ENCODE data around the gene DCD. TPM values are rescaled to one million over a fixed set of nuclear protein-coding genes. Genes with fewer than 3 reads are reported as not detected.

DCD gene, protein sequence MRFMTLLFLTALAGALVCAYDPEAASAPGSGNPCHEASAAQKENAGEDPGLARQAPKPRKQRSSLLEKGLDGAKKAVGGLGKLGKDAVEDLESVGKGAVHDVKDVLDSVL
- total RNA-seq (not detected), polyA plus RNA-seq (not detected), total RNA-seq (not detected)

GRCh38 chr12:54648265-54648664, at the start of gene DCD:
Gene DCD, minus strand, starts transcription at chr12:54648365. Its CDS starts 62 bp downstream, at chr12:54648303.
- POLR2A ChIA-PET = no interaction called here
- no peak for ATAC-seq
- Histone ChIP-seq H3K27me3 (ENCODE audit: control insufficient read depth in 2 of 2, insufficient read depth in 2 of 2, low read length in 2 of 2) (peaks cover 0 to 4% of the 10 kb centered on the region in 2 donors), H3K9me3 (ENCODE audit: control insufficient read depth in 2 of 3, low read length in 3 of 3) (no peaks in the 10 kb centered on the region), H3K36me3 (ENCODE audit: control insufficient read depth in 2 of 3, insufficient read depth in 3 of 3, low read length in 3 of 3) (no peaks in the 10 kb centered on the region), H3K4me1 (ENCODE audit: control insufficient read depth in 2 of 2, insufficient read depth in 2 of 2, low read length in 2 of 2) (no peaks in the 10 kb centered on the region), H3K27ac (ENCODE audit: low read depth, low read length) (no peak within 1 kb of the TSS), H3K4me3 (ENCODE audit: low read length) (no peak within 1 kb of the TSS)
- no peak within 1 kb of the TSS for H3K27ac Mint-ChIP-seq
- CTCF ChIA-PET = no interaction called here
- H3K4me3 Mint-ChIP-seq = no peak within 1 kb of the TSS
- DNase-seq = no peak
- no peaks in the 10 kb centered on the region for H3K36me3 Mint-ChIP-seq
- H3K27me3 Mint-ChIP-seq = peaks cover 31 to 59% (median 37%) of the 10 kb centered on the region in 5 donors
- no peaks in the 10 kb centered on the region for H3K9me3 Mint-ChIP-seq
- intact Hi-C loops (cut with micrococcal nuclease) = no loop called here
- H3K4me1 Mint-ChIP-seq = peaks cover 0 to 1% (median 0%) of the 10 kb centered on the region in 7 donors

DNA sequence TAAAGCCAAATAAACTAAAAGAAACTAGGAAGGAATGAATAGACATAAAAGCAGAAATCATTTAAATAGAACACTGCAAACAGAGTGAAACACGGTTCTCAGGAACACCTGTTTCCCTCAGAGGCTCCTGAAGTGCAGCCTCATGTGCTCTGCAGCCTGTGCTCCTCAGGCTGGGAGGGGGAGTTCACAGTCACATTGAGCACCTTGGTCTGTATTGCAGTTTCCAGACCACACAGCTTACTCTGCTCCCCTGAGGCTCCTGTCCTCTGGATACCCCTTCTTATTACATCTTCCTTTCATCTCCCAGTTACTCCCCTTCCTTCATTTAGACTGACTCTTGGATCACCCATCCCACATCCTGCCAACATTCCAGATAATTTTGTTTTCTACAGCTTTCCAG, 49.7 kb upstream of the DCD start:
- intact Hi-C loops (cut with micrococcal nuclease) = no loop called here
- Mint-ChIP-seq H3K36me3 (no peaks in the 10 kb centered on the region), H3K9me3 (no peaks in the 10 kb centered on the region), H3K4me3 (no peak overlapping the region), H3K27ac (no peak overlapping the region), H3K4me1 (no peaks in the 10 kb centered on the region), H3K27me3 (peaks cover 12 to 38% (median 30%) of the 10 kb centered on the region in 5 donors)
- DNase-seq (no peak), ATAC-seq (no peak)
- ChIA-PET POLR2A (no interaction called here), CTCF (interaction anchor here (0.6 to 0.7 kb wide), 3 partner anchors 15 to 444 kb away, joined by 3 to 4 read pairs (median 3); no protein-coding TSS in a partner anchor)
- Histone ChIP-seq H3K9me3 (ENCODE audit: control insufficient read depth in 2 of 3, low read length in 3 of 3) (no peaks in the 10 kb centered on the region), H3K27me3 (ENCODE audit: control insufficient read depth in 2 of 2, insufficient read depth in 2 of 2, low read length in 2 of 2) (no peaks in the 10 kb centered on the region), H3K27ac (ENCODE audit: low read depth, low read length) (no peak overlapping the region), H3K4me3 (ENCODE audit: low read length) (no peak overlapping the region), H3K36me3 (ENCODE audit: control insufficient read depth in 2 of 3, insufficient read depth in 3 of 3, low read length in 3 of 3) (no peaks in the 10 kb centered on the region), H3K4me1 (ENCODE audit: control insufficient read depth in 2 of 2, insufficient read depth in 2 of 2, low read length in 2 of 2) (no peaks in the 10 kb centered on the region)

- H3K4me3 Mint-ChIP-seq = no peak overlapping the region
- H3K4me1 Mint-ChIP-seq = no peaks in the 10 kb centered on the region
- no peaks in the 10 kb centered on the region for H3K27me3 ChIP-seq (ENCODE audit: control insufficient read depth in 2 of 2, insufficient read depth in 2 of 2, low read length in 2 of 2)
- intact Hi-C loops (cut with micrococcal nuclease) = no loop called here
- DNase-seq (no peak), ATAC-seq (no peak)
- H3K27me3 Mint-ChIP-seq = peaks cover 46 to 71% (median 51%) of the 10 kb centered on the region in 5 donors
- H3K9me3 ChIP-seq (ENCODE audit: control insufficient read depth in 2 of 3, low read length in 3 of 3) = no peaks in the 10 kb centered on the region
- no peaks in the 10 kb centered on the region for H3K36me3 Mint-ChIP-seq
- no peaks in the 10 kb centered on the region for H3K36me3 ChIP-seq (ENCODE audit: control insufficient read depth in 2 of 3, insufficient read depth in 3 of 3, low read length in 3 of 3)
- peaks cover 0 to 2% (median 0%) of the 10 kb centered on the region in 11 donors for H3K9me3 Mint-ChIP-seq
- no peak overlapping the region for H3K27ac Mint-ChIP-seq
- no peak overlapping the region for H3K27ac ChIP-seq (ENCODE audit: low read depth, low read length)
- CTCF ChIA-PET = interaction anchor here (1.0 to 1.3 kb wide), 3 partner anchors 9 to 380 kb away, joined by 3 to 7 read pairs (median 6); no protein-coding TSS in a partner anchor
- no peak overlapping the region for H3K4me3 ChIP-seq (ENCODE audit: low read length)
- POLR2A ChIA-PET = interaction anchor here (0.6 kb wide), 1 partner anchor 9 kb away, joined by 3 read pairs; no protein-coding TSS in a partner anchor
- no peaks in the 10 kb centered on the region for H3K4me1 ChIP-seq (ENCODE audit: control insufficient read depth in 2 of 2, insufficient read depth in 2 of 2, low read length in 2 of 2)
Measured at GRCh38 chr12:54692353-54692752, 44.2 kb upstream of the DCD start.

DNA sequence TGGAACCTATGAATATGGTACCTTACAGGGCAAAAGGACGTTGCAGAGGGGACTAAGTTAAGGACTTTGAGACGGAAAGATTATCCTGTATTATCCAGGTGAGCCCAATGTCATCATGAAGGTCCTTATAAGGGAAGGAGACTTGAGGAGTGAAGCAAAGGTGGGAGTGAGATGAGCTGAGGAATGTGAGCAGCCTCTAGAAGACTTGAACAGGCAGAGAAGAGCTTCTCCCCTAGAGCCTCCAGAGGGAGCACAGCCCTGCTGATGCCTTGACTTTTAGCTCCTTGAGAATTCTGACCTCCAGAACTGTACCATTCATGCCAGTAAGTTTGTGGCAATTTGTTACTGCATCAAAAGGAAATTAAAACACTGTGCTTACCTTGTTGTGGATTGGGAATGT, 41.8 kb upstream of the DCD start:
- Mint-ChIP-seq H3K9me3 (peaks cover 0 to 10% (median 1%) of the 10 kb centered on the region in 11 donors), H3K36me3 (peaks cover 0 to 4% (median 0%) of the 10 kb centered on the region in 5 donors), H3K4me3 (no peak overlapping the region), H3K27me3 (peaks cover 46 to 79% (median 61%) of the 10 kb centered on the region in 5 donors), H3K27ac (no peak overlapping the region), H3K4me1 (no peaks in the 10 kb centered on the region)
- H3K36me3 ChIP-seq (ENCODE audit: control insufficient read depth in 2 of 3, insufficient read depth in 3 of 3, low read length in 3 of 3) = no peaks in the 10 kb centered on the region
- no peak for DNase-seq
- CTCF ChIA-PET = no interaction called here
- no peak for ATAC-seq
- H3K27me3 ChIP-seq (ENCODE audit: control insufficient read depth in 2 of 2, insufficient read depth in 2 of 2, low read length in 2 of 2) = no peaks in the 10 kb centered on the region
- H3K27ac ChIP-seq (ENCODE audit: low read depth, low read length) = no peak overlapping the region
- intact Hi-C loops (cut with micrococcal nuclease) = no loop called here
- no peaks in the 10 kb centered on the region for H3K9me3 ChIP-seq (ENCODE audit: control insufficient read depth in 2 of 3, low read length in 3 of 3)
- POLR2A ChIA-PET = interaction anchor here (0.5 kb wide), 1 partner anchor 17 kb away, joined by 4 read pairs; no protein-coding TSS in a partner anchor
- no peak overlapping the region for H3K4me3 ChIP-seq (ENCODE audit: low read length)
- H3K4me1 ChIP-seq (ENCODE audit: control insufficient read depth in 2 of 2, insufficient read depth in 2 of 2, low read length in 2 of 2) = no peaks in the 10 kb centered on the region

GRCh38 chr12:54689034-54689372, 40.8 kb upstream of the DCD start:
- ATAC-seq (no peak), DNase-seq (no peak)
- peaks cover 48 to 86% (median 71%) of the 10 kb centered on the region in 5 donors for H3K27me3 Mint-ChIP-seq
- peaks cover 0 to 4% (median 0%) of the 10 kb centered on the region in 5 donors for H3K36me3 Mint-ChIP-seq
- no peak overlapping the region for H3K4me3 ChIP-seq (ENCODE audit: low read length)
- intact Hi-C loops (cut with micrococcal nuclease) = no loop called here
- no peak overlapping the region for H3K27ac ChIP-seq (ENCODE audit: low read depth, low read length)
- H3K9me3 Mint-ChIP-seq = peaks cover 0 to 10% (median 1%) of the 10 kb centered on the region in 11 donors
- H3K4me3 Mint-ChIP-seq = no peak overlapping the region
- no peak overlapping the region for H3K27ac Mint-ChIP-seq
- CTCF ChIA-PET = no interaction called here
- H3K4me1 ChIP-seq (ENCODE audit: control insufficient read depth in 2 of 2, insufficient read depth in 2 of 2, low read length in 2 of 2) = no peaks in the 10 kb centered on the region
- H3K27me3 ChIP-seq (ENCODE audit: control insufficient read depth in 2 of 2, insufficient read depth in 2 of 2, low read length in 2 of 2) = no peaks in the 10 kb centered on the region
- H3K4me1 Mint-ChIP-seq = peaks cover 0 to 5% (median 0%) of the 10 kb centered on the region in 7 donors
- no peaks in the 10 kb centered on the region for H3K36me3 ChIP-seq (ENCODE audit: control insufficient read depth in 2 of 3, insufficient read depth in 3 of 3, low read length in 3 of 3)
- POLR2A ChIA-PET = no interaction called here
- H3K9me3 ChIP-seq (ENCODE audit: control insufficient read depth in 2 of 3, low read length in 3 of 3) = no peaks in the 10 kb centered on the region

DNA sequence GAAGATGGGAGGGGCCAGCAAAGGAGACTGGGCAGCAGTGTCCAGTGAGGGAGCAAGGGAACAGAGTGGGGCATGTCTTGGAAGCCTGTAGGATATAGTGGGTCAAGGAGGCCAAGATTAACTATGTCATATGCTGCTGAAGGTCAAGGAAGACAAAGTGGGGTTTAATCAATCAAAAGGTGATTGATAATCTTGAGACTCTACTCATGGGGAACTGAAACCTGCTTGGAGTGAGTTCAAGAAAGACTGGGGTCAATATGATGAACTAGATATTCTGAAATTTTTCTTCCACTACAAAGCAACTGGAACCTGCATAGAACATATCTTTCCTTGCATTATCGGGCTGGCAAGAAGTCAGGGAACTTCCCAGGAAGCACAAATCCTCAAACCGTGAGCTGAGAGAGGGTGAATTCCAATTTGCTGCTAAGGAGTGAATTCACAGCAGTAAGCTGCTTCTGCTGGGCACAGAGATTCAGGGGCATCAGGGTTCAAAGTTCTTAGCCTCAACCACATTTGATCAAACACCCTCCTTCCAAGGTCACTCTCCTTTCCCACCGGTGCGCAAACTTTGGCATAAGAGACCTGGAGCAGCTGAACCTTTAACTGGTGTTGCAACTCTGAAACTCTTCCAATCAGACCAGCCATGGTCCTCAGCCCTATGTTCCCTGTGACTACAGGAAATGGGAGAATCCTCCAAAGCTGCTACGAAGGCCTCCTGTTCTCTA, 40.3 kb upstream of the DCD start:
- Mint-ChIP-seq H3K36me3 (peaks cover 0 to 4% (median 0%) of the 10 kb centered on the region in 5 donors), H3K9me3 (peaks cover 0 to 10% (median 1%) of the 10 kb centered on the region in 11 donors), H3K27me3 (peaks cover 46 to 86% (median 75%) of the 10 kb centered on the region in 5 donors), H3K4me1 (peaks cover 0 to 6% (median 0%) of the 10 kb centered on the region in 7 donors), H3K4me3 (no peak overlapping the region), H3K27ac (no peak overlapping the region)
- no peak overlapping the region for H3K4me3 ChIP-seq (ENCODE audit: low read length)
- ChIA-PET POLR2A (no interaction called here), CTCF (no interaction called here)
- no peaks in the 10 kb centered on the region for H3K9me3 ChIP-seq (ENCODE audit: control insufficient read depth in 2 of 3, low read length in 3 of 3)
- H3K27ac ChIP-seq (ENCODE audit: low read depth, low read length) = no peak overlapping the region
- no peak for ATAC-seq
- intact Hi-C loops (cut with micrococcal nuclease) = no loop called here
- no peaks in the 10 kb centered on the region for H3K4me1 ChIP-seq (ENCODE audit: control insufficient read depth in 2 of 2, insufficient read depth in 2 of 2, low read length in 2 of 2)
- no peaks in the 10 kb centered on the region for H3K36me3 ChIP-seq (ENCODE audit: control insufficient read depth in 2 of 3, insufficient read depth in 3 of 3, low read length in 3 of 3)
- H3K27me3 ChIP-seq (ENCODE audit: control insufficient read depth in 2 of 2, insufficient read depth in 2 of 2, low read length in 2 of 2) = no peaks in the 10 kb centered on the region
- no peak for DNase-seq

Measured in naive thymus-derived CD4-positive, alpha-beta T cell (primary cell).